Islet of Langerhans (tissue), 1 donor: ENCODE measurements around the gene GGA3.
"Not testable (repeated sequence)": the region's sequence is repeated elsewhere in the genome, so short reads cannot be mapped to it uniquely, and the experiment has no call there.

Source experiments
- FAIRE-seq: peaks from one replicate; lab custom pipeline; 2011; peaks lifted over from hg19 to GRCh38; lab: Jason Lieb, UNC

GGA3 gene

DNA sequence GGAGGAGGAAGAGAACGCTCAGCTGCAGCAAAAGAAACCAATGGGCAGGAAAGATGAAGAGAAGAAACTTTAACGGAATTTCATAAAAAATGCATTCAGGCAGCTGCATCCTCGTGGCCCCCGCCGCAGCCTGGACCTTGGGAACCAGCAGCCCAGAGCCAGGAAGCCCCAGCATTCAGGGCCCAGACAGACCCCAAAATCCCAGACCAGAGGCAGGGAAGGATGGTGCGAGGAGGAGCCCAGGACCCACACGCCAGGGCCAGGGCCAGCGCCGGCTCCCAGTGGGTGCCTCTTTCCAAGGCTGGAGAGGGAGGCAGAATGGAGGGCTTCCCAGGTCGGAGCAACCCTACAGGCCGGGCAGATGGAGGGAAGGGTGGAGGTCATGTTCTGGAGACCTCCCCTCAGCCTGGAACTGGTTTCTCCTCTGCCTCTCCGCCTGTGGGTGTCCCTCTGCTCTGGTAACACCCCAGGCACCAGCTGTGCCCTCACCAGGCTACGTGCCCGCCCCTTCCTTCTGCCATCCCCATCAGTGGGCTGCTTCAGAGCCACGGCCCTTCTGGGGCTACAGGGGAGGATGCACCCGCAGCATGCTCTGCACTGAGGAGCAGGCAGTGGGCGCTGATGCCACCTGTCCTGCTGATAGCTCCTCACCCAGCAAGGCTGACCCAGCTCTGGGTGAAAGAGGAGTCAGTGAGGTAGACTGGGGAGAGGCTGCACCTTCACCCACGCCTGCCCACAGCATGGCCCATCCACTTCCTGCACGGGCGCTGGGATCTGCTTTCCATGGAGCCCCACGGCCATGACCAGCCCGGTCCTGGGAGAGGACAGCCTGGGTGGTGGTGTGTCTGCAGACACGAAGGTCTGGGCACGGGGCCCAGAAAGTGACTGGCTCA is 10.8 kb upstream of the GGA3 start:
- no peak for FAIRE-seq

DNA sequence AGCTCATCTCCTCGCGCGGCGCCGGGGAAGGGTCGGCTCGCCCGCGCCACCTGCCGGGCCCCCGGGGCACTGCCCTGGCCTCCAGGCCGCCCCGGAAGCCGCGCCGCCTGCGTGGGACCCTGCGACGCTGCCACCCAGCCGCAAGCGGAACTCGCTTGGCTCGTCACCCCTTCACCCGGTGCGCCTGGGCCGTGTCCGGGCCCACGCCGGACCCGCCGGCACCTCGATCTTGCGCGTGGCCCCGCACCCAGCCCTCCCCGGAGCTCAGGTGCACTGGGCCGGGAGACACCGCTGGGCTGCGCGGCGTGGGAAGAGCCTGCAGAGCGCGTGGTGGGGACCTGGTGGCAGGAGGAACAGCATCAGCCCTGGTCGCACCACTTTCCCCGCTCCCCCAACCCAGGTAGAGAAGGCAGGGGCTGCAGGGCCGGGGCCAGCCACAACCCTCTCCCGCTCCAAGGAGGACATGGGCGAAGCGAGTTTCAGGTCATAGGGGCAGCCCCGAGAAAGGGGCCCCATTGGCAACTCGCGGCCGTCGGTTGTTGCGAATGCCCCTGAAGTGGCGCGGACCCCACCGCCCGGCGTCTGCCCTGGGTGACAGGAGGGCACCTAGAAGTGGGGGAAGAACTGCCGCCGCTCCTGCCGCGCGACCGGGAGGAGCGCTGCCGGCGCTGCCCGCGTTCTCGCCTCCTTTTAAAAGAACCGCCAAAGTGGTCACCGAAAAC is 10.0 kb upstream of the GGA3 start:
- FAIRE-seq, result no peak

DNA sequence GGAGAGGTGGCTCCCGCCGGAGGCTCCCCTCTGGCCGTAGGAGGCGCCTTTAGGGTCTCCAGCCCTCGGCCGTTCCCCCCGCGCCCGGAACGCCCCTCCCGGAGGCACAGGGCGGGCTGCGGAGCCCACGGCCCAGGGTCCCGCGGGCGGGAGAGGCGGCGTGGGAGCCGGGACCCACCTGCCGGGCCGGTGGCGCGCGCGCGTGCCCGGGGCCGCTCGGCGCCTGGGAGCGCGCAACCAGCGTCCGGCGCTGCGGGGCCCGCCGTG is 9.5 kb upstream of the GGA3 start, which contains the start of gene MIF4GD:
MIF4GD (minus strand) TSS at position 266 of the 267 bp plus-strand sequence. CDS start 1,036 bp downstream, outside the sequence.
- FAIRE-seq, result no peak

DNA sequence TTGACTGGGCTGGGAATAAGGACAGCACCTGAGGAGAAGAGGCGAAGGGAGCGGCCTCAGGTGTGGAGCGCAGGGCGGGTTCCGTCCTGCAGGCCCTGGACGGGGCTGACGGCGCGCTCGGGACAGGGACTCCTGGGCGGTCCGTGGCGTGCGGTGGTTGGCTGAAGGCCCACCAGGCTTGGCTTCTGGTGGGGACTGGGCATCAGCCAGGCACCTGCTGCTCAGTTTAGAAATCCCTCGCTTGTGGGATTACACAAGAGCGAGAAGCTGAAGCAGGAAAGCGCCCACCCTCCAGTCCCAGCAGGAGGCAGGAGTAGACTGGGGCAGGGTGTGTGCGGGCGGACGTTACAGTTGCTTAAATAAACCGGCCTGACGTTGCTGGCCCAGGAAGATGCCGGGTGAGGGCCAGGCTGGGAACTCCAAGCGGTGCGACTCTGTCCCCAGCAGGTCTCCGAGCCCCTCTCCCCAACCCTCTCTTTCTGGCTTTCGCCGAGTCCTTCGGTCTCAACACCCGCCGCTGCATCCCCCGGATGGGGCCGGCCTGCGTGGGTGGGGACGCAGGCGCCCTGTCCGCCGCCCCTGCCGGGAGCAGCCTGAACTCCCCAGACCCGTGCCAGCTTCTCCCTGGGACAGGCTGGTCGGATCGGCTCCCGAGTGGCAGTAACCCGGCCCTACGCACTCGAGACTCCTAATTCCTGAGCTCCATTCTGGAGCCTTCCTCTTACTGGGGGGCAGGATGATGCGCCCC is 9.0 kb upstream of the GGA3 start:
- FAIRE-seq, result no peak

DNA sequence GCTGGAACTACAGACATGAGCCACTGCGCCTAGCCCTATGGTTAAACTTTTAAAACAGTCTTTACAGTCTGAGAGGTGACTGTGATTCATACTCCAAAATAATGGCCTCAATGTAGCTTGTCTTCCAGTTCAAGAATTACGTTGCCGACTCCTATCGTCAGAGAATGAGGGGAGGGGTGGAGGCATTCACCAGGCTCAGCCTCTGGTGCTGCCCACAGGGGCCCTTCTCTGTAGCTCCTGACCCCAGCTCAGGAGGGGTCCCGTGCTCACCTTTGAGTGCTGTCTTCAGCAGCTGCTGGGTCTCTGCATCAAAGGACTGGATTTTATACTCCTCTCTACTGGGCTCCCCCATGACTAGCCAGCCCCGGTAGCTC is 8.4 kb upstream of the GGA3 start:
- FAIRE-seq, result no peak

DNA sequence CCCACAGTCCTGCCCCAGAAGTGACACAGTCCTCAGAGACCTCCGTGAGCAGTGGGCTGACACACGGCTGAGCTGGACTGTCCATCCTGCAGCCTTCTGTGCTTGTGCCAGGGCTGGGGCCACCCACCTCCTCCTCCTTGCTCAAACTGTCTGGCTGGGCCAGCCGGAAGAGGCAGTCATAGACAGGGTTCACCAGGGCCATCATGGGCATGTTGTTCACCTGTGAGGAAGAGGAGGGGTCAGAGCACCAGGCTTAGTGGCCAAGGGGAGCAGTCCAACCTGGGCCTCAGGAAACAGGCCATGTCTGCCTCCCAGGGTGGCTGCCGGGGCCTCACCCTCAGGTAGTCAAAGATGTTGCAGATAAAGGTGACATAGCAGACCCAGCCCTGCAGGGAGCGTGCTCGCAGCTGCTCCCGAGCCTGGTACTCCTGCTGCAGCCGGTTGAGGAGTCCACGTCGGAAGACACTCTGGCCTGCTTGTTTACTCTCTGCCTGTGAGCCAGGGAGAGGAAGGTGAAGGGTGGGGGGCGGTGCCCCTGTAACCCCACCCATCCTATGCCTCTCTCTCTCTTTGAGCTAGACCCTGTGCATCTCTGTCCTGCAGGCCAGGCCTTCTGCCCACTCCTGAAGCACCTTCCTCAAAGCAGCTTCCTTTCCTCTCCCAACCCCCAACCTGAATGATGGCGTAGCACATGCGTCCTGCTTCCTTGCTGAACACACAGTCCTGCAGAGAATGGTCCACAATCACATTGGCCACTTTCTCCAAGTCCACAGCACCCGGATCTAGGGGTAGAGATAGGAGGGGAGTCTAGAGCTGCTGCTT is 6.2 kb upstream of the GGA3 start:
- FAIRE-seq, result no peak

DNA sequence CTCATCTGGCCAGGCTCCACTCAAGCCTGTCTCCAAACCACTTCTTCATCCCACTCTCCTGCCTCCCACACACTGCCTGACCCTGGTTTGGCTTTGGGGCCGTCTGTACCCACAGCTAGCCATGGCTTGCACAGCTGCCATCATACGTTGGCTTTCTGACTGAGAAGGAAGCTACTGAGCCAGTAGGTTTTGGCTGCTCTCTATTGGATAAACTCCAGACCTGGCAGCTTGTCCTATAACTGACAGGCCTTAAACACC is 5.7 kb upstream of the GGA3 start:
- FAIRE-seq, result no peak

DNA sequence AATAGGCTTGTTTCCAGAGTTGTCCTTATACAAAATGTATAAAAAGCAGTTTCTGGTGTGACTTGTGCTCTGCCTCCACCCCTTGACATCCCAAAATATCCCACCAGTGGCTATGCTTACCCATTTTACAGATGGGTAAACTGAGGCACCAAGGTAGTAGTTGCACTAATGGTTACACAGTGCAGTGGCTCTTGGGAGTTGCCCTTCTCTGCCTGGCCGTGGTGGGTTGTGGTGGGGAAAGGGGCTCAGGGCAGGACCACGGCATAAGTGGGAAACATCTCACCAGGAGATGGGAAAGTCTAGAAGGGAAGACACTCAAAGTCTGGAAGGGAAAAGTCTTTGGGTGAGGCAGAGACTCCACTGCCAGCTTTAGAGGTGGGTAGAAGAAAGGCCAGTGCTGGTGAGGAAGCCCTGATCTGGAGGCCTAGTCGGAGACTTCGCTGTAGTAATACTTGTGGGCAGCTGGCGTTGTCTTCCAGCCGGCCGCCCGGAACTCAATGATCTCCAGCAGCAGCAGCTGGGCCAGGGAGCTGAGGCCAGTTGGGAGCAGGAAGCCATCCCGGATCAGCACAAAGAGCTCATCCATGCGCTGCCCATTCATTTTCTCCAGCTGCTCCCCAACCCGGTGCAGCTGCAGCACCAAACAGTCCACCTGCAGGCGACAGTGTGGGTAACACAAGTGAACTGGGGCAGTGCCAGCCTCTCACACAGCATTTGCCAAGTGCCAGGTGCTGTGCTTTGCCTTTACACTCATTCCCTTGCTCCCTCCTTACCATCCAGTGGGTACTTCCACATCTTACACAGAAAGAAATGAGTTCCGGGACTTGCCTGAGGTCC is 5.1 kb upstream of the GGA3 start:
- no peak for FAIRE-seq

DNA sequence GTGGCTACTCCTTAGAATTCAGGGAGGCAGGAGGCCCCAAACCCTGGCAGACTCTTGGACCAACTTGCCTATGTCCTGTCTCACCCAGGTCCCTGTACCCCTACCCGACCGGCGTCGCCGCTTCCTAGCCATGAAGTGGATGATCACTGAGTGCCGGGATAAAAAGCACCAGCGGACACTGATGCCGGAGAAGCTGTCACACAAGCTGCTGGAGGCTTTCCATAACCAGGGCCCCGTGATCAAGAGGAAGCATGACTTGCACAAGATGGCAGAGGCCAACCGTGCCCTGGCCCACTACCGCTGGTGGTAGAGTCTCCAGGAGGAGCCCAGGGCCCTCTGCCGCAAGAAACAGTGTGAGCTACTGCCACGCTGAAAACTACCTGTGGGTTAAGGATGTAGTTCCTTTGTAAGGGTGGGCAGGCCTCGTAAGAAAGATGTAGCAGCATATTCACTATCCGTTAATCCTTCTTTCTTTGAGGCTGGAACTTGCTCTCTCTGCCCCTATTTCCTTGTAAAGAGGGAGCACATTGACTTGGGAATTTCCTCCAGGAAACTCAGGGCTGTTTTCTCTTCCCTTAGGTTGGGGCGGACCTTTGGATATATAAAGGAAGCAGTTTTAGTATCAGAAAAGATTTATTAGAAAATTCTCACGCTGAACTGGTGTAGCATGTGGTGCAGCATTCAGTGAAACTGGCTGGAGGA is 4.4 kb upstream of the GGA3 start:
- FAIRE-seq, result no peak

DNA sequence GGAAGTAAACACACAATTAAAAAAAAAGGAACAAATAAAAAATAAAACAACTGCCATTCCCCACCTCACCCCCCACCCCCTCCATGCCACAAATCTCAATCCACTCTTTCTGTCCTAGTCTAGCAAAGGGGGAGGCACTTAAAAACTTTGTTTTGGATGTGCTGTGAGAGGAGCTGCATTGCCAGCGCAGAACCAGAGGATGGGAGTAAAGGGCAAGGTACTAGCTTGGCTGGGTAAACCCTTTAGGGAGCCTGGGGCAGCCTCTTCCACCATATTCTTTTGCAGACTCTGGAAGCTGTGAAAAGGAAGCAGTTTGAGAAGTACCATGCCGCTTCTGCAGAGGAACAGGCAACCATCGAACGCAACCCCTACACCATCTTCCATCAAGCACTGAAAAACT is 1.6 kb upstream of the GGA3 start:
- FAIRE-seq, result no peak

DNA sequence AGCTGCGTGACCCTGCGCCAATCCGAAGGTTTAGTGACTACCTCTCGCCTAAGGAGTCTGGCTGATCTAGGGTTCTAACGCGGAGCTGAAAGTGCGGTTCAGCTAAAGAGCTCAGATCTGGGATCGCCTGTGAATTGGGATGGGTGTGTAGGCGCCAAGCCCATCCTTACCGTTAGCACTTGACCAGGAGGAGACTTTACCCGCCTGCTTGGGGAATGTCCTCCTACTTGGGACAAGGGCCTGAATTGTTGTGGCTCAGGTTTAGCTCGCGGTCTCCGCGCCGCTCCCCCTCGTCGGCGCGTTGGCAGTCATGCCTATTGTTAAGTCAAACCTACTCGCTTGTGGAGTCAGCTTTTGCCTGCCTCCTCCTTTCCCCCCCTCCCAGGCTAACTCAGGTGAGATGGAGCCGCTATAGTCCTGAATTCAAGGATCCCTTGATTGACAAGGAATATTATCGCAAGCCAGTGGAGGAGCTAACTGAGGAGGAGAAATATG is 753 bp upstream of the GGA3 start:
- FAIRE-seq, result no peak

DNA sequence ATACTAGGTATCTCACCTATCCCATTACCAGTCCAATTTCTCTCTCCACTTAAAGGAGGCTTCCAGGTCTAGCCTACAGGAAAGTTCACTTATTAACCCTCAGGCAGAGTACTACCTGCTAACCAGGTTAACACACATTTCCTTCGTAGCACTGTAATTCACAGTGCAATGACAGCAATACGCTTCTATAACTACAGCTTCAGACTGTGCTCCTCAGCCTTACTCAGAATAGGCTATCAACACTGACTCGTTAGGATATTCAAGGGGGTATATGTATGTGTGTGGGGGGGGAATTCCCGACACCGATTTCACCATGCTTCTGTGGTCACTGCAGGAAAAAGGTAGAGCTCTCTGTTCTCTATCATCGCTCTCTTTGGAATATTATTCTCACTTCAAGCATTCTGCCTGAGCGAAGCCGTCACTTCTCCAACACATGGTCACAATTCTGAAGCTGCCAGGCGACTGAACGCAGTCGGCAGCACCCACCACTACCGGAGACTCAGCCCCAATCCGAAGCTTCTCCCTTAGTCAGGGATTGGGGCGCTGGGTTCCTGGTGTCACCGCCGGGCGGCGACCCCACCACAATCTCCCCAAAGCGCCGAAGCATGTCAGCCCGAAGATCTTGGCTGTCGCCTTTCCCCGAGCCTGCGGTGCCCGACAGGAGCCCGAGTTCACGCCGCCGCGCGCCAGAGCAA is 618 bp downstream of the GGA3 start:
- no peak for FAIRE-seq

DNA sequence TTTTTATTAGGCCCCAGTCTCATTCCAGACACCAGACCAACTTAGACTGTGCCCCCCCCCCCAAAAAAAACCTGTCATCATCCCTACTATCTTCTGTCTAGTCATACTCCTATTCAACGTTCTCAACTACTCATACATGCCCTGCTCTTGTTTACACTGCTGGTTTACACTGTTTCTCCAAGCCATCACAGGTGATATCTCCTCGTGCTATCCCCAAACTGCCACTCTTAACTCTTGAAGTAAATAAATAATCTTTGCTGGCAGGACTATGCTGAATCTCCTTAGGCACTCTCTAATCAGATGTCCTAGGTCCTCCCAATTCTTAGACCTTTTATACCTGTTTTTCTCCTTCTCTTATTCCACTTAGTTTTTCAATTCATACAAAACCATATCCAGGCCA is 4.2 kb downstream of the GGA3 start:
- FAIRE-seq, result not testable (repeated sequence)

DNA sequence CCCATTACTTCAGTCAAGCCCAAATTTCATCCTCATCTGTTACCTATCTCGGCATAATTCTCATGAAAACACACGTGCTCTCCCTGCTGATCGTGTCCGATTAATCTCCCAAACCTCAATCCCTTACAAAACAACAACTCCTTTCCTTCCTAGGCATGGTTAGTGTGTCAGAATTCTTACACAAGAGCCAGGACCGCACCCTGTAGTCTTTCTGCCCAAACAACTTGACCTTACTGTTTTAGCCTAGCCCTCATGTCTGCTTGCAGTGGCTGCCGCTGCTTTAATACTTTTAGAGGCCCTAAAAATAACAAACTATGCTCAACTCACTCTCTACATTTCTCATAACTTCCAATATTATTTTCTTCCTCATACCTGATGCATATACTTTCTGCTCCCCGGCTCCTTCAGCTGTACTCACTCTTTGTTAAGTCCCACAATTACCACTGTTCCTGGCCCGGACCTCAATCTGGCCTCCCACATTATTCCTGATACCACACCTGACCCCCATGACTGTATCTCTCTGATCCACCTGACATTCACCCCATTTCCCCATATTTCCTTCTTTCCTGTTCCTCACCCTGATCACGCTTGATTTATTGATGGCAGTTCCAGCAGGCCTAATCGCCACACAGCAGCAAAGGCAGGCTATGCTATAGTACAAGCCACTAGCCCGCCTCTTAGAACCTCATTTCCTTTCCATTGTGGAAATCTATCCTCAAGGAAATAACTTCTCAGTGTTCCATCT is 5.3 kb downstream of the GGA3 start:
- FAIRE-seq, result not testable (repeated sequence)

DNA sequence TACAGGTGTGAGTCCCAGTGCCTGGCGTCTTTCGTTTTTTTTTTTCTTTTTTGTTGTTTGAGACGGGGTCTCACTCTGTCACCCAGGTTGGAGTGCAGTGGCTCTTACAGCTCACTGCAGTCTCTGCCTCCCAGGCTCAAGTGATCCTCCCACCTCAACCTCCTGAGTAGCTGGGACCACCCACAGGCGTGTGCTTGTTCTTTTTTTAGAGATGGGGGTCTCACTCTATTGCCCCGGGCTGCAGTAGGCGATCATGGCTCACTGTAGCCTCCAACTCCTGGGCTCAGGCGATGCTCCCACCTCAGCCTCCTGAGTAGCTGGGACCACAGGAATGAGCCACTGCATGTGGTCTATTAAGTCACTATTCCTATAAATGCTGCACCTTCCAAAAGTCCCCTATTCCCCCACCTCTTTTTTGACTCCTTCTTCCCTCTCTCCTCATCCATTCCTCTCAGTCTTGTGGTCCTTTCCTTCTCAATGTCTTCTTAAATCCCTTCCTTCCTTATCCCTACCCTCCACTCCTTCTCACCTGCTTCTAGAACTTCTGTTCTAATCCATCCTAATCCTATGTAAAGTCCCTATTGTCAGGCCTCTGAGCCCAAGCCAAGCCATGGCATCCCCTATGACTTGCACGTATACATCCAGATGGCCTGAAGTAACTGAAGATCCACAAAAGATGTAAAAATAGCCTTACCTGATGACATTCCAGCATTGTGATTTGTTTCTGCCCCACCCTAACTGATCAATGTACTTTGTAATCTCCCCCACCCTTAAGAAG is 9.2 kb downstream of the GGA3 start:
- FAIRE-seq, result no peak

DNA sequence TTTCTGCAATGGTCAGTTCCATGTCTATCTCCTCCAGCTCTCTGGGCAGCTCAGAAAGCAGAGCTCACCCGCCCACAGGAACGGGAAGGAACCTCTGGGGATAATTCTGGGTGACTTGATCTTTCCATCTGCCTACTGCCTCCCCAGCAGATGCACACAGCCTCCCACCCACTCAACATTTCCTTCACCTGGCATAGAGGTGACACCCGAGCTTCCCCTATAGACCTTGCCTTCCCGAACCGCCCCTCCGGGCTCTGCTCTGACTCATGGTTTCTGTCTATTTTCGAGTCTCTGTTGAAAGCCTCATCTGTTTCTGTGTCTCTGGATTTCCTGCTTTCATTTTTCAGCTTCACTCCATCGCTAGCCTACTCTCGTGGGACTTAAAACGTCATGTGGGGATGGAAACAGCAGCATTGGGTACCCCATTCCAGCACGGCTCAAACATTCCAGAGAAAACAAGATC is 11.4 kb downstream of the GGA3 start:
- FAIRE-seq, result no peak

DNA sequence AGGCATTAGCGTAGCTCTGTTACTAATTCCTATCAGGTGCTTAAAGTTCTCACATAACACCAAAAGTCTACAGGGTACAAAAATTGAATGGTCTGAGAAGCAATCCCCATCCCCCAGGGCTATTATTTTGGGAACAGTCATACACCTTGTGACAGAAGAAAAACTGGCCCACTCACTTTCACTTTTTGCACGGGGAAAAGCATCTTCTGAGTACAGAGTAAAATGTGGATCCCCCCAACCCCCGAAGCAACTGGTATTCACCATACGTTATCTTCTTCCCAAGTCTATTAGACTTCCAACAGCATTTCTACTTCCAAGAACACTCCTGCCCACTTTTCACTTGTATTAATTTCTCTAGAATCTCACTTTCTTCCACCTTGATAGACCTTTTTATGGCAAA is 11.8 kb downstream of the GGA3 start:
- FAIRE-seq, result no peak

DNA sequence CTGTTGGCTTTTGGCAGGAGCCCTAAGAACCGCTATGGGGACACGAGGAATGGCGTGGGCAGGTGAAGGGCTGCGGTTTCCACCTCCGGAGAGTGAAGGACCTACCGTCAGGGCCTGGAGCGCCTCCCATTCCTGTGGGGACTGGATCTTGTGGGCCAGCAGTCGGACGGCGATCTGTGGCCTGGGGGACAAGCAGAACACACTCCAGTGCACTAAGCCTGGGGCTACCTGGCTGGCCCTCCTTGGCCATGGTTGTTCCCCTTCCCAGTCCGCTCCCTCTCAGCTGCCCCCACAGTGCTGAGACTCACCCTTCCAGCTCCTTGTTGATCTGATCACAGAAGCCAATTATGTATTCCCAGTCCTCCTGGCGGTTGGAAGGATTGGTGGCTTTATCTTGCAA is 15.0 kb downstream of the GGA3 start:
- FAIRE-seq, result no peak

DNA sequence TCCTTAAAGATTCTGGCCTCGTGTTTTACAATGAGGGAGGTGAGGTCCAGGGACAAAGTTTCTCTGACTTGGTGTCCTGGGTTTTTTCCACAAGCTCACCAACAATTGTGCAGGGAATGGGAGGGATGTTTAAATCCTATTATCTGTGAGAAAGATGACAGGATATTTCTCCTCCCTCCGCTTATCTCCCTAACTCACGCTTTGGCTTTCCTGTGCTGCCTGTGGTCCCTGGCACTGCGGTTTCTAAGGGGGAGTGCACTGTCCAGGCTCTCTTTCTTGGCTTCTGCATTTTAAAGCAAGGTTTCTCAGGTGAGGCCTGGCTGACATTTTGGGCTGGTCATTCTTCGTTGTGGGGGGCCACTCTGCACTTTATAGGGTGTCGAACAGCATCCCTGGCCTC is 16.4 kb downstream of the GGA3 start:
- FAIRE-seq, result no peak
